Amniotic epithelial cell (primary cell): ENCODE results near the gene PHLDA2.

ENCODE experiments used
- DNase-seq: peaks from one replicate; pipeline ENCODE4 v3.0.0-alpha.2; 2010; ENCODE audit warnings: low read depth

The PHLDA2 gene

DNA sequence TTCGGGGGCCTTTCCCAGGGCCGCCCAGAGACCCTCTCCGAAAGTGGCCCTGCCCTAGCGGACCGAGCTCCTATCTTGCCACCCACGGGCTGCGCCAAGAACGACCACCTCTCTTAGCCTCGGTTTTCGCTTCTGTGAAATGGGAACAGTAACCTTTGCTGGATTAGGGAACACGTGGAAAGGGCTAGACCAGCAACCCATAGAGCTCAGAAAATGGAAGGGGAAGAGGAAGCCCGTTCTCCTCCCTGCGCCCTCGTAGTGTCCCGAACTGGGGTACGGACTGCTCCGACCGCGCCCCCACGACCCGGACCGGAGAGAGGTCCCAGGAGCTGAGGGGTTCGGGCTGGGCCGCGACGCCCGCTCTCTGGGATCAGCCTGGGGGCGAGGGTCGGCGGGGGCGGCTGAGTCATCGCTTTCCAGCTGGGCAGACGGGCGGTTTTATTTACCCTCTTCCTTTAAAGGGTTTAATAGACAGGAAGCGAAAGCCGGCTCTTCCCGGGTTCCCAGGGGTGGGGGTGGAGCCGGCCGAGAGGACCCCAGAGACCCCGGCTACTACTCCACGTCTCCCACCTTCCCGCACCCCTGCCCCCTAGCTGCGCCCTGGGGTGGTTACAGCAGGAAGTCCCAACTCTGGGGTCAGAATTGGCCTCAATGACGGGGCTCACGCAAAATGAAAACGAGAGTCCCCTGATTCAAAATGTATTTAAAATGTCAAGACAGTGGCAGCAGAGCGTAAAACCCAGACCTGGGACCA lies 907 bp upstream of the PHLDA2 start:
- peak; percentile 36 for DNase-seq

DNA sequence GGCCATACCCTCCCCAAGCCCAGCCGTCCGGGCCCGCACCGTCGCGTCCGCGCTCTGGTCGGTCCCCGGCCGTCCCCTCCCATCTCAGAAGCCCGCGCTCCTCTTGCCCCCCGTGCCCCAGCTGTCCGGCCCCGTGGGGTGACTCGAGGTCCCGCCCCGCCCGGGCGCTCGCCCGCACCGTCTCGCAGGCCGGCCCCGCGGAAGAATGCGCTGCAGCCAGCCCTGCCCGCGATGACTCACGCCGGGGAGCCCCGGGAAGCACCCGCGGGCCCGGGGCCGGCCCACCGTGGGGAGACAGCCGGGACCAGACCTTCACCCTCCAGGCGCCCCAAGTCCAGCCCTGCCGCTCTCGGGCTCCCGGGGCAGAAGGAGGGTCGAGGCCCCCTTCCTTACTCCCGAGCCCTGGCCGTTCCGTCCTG lies 320 bp upstream of the PHLDA2 start:
- peak; percentile 74 for DNase-seq

DNA sequence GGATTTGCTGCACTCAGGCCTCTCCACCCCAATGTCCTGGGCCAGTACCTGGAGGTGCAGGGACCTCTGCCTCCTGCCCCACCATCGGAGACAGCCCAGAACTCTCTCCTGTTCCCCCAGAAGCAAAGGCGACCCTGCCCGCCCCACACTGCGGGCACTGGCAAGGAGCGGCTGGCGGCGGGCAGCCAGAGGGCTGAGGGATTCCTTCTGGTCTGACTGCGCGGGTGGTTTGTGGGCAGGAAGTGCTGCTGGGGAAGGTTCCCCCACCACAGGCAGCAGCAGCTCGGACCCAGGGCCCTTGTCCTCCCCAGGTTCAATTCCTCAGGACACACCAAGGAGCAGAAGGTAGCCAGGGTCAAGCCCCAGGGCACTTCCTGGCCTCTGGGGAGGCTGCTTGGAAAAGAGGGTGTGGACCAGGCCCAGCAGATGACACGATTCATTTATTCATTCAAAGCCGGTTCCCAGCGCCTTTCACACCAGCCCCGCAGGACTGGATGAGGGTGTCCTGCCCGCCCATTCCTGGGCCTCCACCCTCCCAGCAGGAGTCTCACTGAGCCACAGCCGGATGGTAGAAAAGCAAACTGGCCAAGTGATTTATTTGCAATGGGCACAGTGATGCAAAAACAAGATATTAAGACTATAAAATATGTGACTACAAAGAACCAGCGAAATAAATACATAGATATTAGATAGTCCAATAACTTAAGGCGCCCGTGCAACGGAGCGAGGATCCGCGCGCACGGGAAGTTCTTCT lies 1.2 kb downstream of the PHLDA2 start:
- peak; percentile 17 for DNase-seq

DNA sequence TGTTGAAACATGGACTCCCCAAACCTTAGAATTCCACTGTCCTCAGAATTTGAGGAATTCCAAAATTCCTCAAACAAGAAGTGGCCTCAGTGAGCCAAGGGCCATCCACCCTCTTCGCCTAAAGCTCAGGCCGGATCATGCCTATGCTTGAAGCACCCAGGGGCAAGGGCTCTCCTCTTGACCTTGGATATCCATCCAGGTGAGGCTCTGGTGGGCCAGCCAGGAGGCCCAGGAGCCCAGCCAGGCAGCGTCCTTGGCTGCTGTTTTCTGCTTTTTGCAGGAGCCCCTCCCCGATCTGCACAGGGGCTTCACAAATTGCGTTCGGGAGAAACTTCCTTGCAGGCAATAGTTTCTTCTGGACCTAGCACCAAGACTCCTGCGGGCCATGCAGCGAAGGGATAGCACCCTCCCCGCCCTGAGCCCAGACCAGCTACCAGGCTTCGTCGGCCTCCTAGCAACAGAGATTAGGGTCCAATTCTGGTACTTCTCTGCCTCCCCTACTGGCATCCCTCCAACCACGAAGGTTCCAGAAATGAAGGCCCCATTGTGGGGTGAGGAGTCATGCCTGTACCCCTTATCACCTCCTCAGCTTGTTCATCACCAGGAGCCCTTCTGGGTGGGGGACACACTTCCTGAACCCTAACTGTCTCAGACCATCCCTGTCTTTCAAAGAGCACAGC lies 2.0 kb downstream of the PHLDA2 start:
- DNase-seq, result no peak

DNA sequence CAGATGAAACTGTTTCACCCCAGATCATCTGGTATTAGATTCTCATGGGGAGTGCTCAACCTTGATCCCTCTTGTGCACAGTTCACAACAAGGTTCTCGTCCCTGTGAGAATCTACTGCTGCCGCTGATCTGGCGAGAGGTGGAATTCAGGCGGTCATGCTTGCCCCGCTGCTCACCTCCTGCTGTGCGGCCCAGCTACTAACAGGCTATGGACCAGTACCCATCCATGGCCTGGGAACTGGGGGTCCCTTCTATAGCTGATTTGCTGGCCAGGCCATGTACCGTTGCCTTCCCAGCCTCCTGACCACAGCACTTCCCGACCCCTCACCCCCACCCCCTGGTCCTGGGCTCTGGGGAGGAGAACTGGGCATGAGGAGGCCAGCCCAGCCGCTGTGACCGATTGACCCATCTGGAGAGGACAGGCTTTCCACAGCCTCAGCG lies 2.6 kb downstream of the PHLDA2 start:
- DNase-seq, result no peak

DNA sequence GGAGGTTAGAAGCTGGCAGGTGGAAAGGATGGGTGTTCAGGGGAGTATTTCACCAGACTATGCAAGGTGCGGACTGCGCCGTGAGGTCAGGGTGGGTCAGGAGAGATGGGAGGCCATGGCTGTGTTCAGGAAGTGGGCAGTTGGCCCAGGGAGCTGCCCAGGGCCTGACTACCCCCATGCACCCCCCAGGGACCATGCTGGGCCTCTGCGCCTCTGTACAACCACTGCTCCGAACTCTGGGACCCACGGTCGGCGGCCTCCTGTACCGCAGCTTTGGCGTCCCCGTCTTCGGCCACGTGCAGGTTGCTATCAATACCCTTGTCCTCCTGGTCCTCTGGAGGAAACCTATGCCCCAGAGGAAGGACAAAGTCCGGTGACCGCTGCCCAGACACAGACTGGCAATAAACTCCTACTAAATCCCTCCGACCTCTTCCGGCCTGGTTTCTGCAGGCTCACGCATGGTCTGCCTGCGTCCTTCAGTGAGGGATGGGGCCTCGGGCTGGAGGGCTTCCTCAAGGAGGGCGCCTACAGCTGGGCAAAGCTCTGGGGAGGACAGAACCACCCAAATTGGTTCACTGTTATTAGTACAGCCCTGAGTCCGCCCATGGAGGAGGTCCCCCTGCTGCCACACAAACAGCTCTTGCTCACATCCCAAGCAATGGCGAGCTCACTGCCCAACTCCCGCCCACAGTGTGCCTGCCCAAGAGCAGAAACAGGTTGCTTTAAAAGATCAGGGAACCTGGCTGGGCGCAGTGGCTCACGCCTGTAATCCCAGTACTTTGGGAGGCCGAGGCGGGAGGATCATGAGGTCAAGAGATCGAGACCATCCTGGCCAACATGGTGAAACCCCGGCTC lies 4.2 kb downstream of the PHLDA2 start:
- no peak for DNase-seq

DNA sequence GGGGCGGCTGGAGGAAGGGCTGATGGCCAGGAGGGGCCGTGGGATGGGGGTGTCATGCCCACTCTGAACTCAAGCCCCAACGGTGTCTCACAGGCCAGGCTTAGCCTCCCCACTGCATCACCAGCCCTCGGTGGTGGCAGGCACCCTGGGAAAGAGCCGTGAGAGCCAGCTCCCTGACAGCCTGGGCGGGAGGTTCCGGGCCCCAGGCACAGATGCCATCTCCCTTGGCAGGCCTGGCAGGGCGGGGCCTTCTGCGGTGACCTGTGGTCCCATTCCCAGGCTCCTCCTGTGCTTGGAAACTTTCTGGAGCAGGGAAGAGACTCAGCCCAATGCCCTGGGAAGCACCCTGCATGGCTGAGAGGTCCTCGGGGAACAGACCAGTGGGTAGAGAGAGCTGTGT lies 4.8 kb downstream of the PHLDA2 start:
- no peak for DNase-seq

DNA sequence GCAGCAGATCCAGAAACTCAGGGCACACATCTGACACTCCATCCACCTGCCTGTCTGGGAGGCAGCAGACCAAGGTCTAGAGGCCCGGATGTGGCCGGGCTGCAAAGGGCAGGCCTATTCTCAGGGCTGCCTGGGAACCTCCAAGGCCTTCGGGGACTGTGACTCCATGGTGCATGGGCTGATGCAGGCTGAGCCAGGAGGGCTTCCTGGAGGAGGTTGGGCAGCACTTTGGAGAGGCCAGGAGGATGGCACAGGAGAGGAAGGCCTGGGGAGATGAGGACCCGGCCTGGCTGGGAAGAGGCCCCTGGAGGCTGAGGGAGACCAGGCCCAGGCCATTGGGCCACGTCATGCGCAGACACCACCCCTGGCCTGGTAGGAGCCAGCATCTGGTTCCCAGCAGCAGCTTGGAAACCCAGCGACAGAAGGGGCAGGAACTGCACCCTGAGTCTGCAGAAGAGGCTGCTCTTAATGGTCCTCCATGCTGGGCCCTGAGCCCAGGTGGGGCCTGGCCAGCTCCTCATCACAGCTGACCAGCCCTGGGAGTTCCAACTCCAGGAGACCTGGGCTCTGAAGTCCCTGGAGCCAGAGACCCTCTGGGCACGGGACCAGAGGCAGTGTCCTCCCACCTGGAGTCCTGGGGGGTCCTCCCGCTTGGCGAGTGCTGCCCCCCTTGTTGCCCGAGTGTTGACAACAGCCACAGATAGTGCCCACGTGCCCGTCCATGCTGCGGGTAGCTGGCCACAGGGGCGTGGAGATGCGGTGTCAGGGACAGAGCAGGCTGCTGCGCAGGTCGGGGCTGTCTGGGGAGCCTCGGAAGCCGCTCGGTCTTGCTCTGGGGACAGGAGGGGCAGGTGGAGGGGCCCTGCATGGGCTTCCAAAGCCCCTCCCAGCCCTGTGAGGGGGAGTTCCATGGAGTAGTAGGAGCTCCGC lies 5.5 kb downstream of the PHLDA2 start:
- no peak for DNase-seq

DNA sequence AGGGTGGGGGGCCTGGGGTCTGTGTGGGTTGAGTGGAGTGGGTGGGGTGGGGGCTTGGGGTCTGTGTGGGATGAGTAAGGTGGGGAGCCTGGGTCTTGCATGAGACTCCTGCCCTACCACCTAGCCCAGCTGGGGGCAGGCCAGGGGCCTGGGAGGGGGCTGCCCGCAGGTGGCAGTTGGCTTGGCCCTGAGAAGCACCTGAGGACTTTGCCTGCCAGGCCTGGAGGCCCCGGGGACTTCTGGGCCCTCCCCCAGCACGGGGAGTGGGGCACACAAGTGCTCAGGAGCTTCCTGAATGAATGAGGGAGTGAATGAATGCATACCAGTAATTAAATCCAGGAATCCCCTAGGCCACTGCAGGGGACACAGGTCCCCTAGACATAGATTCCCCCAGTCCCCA lies 6.6 kb downstream of the PHLDA2 start:
- DNase-seq, result no peak

DNA sequence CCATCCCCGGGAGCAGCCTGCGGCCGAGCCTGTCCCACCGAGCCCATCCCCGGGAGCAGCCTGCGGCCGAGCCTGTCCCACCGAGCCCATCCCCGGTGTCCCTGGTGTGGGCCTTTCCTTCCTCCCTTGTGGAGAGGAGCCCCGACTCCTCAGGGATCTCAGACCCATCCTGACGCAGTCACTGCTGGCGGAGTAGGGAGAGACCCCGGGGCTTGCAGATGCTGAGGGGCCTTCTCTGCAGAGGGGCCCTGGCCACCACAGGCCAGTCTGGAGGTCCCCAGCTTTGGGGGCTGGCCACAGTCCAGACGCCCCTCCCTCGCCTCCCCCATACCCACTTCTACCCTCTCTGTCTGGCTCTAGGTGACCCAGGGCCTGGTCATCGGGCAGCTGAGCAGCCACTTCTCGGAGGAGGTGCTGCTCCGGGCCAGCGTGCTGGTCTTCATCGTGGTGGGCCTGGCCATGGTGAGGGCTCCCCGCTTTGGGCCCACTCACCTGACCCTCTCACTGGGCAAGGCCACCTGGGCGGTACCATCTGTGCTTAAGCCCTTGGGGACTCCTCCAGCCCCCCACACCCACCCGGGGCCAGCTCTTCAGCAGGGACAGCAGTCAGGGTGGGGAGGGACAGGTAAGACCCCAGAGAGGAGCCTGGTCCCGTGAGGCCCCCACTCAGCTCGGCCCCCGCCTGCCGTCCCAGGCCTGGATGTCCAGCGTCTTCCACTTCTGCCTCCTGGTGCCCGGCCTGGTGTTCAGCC lies 7.3 kb downstream of the PHLDA2 start:
- DNase-seq, result no peak

DNA sequence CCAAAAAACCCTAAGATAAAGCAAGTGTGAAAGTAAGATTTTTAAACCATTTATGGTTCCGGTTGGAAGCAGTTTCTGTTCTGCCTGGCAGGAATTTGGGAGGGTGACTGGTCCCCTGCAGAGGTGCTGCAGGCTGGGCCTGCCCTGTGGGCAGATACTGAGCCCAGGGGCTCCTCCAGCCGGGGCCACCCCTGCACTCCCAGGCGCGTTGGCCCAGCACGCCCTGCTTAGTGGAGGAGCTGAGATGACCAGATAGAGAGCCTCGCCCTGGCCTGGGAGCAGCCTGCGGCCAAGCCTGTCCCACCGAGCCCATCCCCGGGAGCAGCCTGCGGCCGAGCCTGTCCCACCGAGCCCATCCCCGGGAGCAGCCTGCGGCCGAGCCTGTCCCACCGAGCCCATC lies 8.0 kb downstream of the PHLDA2 start:
- no peak for DNase-seq

DNA sequence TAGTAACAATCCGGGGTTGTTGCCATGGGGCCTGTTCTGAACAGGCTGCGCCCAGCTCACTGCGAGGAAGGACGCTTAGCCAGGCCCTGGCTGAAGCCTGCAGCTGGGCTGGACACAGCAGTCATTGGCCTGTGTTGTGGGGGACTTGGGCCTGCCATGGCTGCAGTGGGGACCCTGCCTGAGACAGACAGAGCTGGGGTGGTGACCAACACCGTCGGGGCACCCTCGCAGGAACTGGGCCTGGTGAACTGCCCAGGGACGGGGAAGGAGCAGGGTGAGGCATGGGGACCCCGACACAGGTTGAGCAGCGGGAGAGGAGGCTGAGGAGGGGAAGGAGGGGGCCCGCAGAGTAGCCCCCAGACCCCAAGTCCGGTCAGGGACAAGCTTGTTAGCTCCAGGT lies 8.9 kb downstream of the PHLDA2 start:
- DNase-seq, result no peak

DNA sequence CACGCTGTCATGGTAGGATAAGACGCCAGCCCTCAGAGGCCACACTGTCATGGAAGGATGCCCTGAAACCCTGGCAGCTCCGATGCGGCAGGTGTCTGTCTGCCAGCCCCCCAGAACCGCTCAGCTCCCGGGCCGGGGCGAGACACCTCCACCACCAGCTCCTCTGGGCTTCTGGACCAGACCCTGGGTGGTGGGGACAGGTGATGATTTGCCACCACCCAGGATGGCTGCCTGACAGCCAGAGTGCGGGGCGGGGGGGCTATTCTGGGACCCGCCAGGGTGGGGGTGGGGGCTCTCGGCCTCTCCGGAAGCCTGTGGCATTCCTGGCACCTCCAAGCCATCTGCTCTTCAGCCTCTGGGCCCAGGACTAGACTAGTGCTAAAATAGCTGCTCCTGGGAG lies 9.4 kb downstream of the PHLDA2 start:
- DNase-seq, result no peak

DNA sequence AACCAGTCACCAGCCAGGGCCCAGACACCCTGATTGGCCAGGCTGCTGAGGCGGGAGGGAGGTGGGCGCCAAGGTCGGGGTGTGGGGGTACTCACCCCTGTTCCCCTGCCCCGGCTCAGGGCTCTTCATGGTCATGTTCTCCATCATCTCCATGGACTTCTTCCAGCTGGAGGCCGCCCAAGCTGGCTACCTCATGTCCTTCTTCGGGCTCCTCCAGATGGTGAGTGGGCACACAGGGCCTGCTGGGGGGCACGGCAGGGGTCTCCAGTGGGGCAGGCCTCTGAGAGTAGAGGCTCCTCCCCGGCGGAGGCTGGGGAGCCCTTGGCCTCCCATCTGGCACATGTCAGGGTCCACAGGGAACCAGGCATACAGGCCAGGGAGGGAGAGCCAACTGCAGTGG lies 10.0 kb downstream of the PHLDA2 start:
- DNase-seq, result no peak

DNA sequence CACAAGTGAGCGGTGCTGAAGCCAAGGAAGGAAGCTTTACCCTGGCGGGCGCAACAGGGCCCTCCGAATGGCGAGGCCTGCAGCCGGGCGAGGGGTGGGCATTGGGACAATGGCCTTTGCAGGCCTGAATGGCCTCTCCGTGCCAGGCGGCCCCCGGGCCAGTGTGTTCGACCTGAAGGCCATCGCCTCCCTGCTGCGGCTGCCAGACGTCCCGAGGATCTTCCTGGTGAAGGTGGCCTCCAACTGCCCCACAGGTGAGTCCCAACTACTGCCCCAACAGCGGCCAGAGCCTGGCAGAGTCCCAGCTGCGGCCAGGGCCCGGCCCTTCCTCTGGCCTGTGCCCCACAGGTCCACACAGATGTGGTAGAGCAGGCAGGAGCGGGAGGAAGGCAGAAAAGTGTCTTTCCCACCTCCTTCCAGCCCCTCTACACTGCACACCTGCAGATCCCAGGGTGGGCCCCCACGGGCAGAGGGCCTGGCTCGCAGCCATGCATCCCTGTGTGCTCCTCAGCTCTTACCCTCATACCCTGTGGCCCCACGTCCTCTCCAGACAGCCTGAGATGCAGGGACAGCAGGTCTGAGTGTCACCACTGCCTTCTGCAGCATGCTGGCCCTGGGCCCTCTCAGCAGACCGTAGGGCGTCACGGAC lies 11.3 kb downstream of the PHLDA2 start:
- DNase-seq, result no peak

DNA sequence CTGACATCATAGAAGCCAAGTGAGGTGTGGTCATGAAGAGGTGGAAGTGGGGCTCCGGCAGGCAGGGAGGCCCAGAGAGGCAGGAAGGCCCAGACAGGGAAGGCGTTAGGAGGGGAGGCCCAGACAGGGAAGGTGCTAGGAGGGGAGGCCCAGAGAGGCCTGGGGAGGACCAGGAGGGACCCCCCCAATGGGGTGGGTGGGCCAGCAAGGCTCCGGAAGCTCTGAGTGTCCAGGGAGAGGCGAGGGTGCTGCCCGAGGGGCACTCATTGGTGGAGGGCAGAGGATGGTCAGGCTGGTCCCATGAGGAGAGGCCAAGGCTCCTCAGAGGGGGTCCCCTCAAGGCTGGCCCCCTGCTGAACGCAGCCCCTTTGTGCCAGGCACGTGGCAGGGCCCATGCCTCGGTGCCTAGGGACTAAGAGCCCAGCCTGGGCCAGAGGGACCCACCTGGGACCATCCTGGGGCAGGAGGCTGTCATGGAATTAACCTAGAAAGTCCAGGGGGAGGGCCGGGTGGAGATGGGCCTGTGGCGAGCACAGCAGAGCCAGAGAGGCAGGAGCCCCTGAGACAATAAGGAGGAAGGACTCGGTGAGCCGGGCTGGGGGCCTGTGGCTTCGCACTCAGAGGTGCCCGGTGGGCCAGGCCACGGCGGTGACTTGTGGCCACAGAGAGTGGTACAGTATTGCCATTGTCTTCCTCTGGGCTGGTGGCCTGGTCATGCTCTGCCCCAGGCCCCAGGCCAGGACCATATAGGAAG lies 12.2 kb downstream of the PHLDA2 start:
- no peak for DNase-seq

DNA sequence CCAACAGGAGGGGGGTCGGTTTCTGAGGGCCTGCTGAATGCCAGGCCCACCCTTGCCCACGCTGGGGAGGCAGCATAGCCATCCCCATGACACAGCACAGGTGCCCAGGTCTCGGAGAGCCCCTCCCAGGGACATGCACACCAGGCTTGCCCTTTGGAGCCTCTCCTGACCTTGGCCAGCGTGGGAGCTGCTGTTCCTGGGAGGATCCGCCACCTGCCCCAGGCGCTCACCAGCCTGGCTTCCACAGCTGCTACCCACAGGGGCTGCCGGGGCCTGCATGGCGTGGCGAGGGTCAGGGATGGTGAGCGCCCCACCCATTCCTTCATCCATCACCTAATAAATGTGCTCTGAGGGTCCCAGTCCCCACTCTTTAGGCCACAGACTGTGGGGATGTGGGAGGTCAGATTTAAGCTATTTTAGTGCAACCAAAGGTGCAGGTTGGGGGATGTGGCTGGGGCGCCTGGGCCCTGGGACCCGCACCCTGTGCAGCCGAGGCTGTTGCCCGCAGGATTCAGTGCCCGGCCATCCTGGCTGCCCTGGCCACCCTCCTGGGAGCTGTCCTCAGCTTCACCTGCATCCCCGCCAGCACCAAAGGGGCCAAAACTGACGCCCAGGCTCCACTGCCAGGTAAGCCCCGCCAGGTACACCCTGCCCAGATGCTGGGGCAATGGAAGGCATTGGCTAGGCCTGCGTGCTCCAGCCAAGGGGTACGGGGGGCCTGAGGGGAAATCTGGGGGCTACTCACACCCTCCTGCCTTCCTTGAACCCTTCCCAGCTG lies 12.9 kb downstream of the PHLDA2 start:
- no peak for DNase-seq

DNA sequence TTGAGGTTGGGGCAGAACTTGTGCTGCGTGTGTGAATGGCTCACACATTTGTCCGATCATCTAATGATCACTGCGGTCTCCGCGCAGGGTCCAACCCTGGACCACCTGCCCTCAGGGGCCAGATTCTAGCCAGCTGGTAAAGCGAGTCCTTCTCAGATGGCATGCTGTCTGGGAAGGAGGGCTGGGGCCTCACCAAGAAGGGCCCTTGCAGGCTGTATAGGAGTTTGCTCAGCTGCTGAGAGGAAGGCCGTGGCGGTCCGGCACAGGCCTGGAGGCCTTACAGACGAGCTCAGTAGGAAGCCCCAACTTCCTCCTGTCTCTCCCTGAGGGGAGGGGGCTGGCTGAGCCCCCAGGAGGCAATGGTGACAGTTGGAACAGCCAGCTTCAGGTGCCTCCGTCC lies 13.7 kb downstream of the PHLDA2 start:
- DNase-seq, result no peak
